Thoracic aorta (tissue), 2 donors: ENCODE measurements around the gene VAV2. TPM values are rescaled to one million over a fixed set of nuclear protein-coding genes. Genes with fewer than 3 reads are reported as not detected.

ENCODE experiments used
- ATAC-seq: fragments of 150-250 bp; one replicate; pipeline ENCODE4 v1.8.0; 2017; ENCODE audit warnings: low read depth; ENCODE audit not compliant: insufficient number of reproducible peaks, low FRiP score
- DNase-seq: peaks from one replicate; pipeline ENCODE4 v3.0.0-alpha.2; 2020; ENCODE audit warnings: low spot score
- H3K27ac ChIP-seq, 2 donors: fragments of 200-600 bp; sonication (generic); 1 replicate in 1 of 2; 2 replicates in 1 of 2; pipeline ENCODE4 v1.5.1; 2016; ENCODE audit warnings: mild to moderate bottlenecking in 2 of 2, moderate library complexity in 2 of 2
- H3K27me3 ChIP-seq: fragments of 200-600 bp; sonication (generic); replicated peaks from 2 replicates; pipeline ENCODE4 v1.6.0; 2016; ENCODE audit warnings: mild to moderate bottlenecking; ENCODE audit not compliant: insufficient read depth
- H3K36me3 ChIP-seq: fragments of 200-600 bp; sonication (generic); one replicate; pipeline ENCODE4 v1.5.1; 2016
- H3K4me1 ChIP-seq, 2 donors: fragments of 200-600 bp; sonication (generic); 1 replicate in 1 of 2; 2 replicates in 1 of 2; pipeline versions ENCODE4 v1.5.1 to v1.6.0; 2016; ENCODE audit warnings: low read depth in 2 of 2, mild to moderate bottlenecking in 1 of 2; ENCODE audit not compliant: control insufficient read depth in 1 of 2
- H3K4me3 ChIP-seq: fragments of 200-600 bp; sonication (generic); 2 replicates; pipeline ENCODE4 v1.5.1; 2016; ENCODE audit warnings: mild to moderate bottlenecking
- H3K9me3 ChIP-seq: fragments of 200-600 bp; sonication (generic); 2 replicates; pipeline ENCODE4 v1.5.1; 2016
- CTCF ChIP-seq: fragments of 200-600 bp; sonication (generic); IDR thresholded peaks from one replicate; pipeline ENCODE4 v1.5.1; 2019; ENCODE audit warnings: antibody characterized with exemption
- total RNA-seq, 2 donors: library from RNA; depleted of rRNA; stranded (reverse); fragments of >200 nt; gene quantifications; one replicate each; pipeline versions ENCODE4 v1.1.0 to v1.2.3, GENCODE V29; 2016

Gene VAV2
- total RNA-seq, 2 donors from 2014 or later: 10.1 to 11.5 TPM

DNA sequence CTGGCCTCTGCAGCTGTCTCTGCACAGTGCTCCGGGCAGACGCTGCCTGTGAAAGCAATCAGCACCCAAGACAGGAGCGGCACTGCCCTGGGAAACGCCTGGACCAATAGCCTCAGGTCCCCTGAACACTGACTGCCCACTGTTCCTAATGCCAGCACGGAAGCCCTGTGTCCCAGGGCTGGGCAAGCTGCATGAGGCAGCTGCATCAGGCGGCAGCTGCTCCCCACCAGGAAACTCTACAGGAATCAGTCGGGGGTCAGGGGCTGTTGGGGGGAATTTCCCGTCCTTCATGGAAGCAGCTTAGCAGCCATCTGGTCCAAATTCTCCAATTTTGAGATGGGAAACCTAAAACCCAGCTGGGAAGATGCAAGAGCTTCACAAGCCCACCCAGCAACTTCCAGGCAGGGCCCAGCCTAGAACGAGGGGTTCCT is 118.6 kb downstream of the VAV2 start:
- Histone ChIP-seq H3K9me3 (no peaks in the 10 kb centered on the region), H3K27me3 (no peaks in the 10 kb centered on the region), H3K4me1 (no peaks in the 10 kb centered on the region), H3K36me3 (no peaks in the 10 kb centered on the region), H3K4me3 (no peak overlapping the region), H3K27ac (no peak overlapping the region)
- ATAC-seq (no peak), DNase-seq (no peak)
- TF ChIP-seq CTCF: no peak

DNA sequence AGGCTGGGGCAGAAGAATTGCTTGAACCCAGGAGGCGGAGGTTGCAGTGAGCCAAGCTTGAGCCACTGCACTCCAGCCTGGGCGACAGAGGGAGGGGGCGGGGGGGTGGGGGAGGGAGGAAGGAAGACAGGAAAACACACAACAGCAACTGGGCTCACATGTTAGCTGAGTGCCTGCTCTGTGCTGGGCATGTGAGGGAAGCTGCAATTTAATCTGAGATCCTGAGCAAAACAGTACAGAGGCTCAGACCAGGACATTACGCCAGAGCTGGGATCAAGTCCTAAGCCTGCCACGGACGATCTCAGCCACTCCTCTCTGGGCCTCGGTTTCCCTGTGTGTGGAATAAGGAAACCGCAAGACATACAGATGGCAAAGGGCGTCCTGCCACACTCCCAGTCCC is 119.1 kb downstream of the VAV2 start:
- Histone ChIP-seq H3K9me3 (no peaks in the 10 kb centered on the region), H3K27me3 (no peaks in the 10 kb centered on the region), H3K4me3 (no peak overlapping the region), H3K27ac (no peak overlapping the region), H3K4me1 (no peaks in the 10 kb centered on the region), H3K36me3 (no peaks in the 10 kb centered on the region)
- no peak for TF ChIP-seq CTCF
- DNase-seq: no peak
- no peak for ATAC-seq

GRCh38 chr9:133870598-133871595 is 121.2 kb downstream of the VAV2 start:
- H3K4me3 ChIP-seq: no peak overlapping the region
- no peaks in the 10 kb centered on the region for H3K36me3 ChIP-seq
- no peak overlapping the region for H3K27ac ChIP-seq
- no peaks in the 10 kb centered on the region for H3K4me1 ChIP-seq
- no peak for TF ChIP-seq CTCF
- no peaks in the 10 kb centered on the region for H3K27me3 ChIP-seq
- no peak for ATAC-seq
- H3K9me3 ChIP-seq: no peaks in the 10 kb centered on the region
- no peak for DNase-seq

DNA sequence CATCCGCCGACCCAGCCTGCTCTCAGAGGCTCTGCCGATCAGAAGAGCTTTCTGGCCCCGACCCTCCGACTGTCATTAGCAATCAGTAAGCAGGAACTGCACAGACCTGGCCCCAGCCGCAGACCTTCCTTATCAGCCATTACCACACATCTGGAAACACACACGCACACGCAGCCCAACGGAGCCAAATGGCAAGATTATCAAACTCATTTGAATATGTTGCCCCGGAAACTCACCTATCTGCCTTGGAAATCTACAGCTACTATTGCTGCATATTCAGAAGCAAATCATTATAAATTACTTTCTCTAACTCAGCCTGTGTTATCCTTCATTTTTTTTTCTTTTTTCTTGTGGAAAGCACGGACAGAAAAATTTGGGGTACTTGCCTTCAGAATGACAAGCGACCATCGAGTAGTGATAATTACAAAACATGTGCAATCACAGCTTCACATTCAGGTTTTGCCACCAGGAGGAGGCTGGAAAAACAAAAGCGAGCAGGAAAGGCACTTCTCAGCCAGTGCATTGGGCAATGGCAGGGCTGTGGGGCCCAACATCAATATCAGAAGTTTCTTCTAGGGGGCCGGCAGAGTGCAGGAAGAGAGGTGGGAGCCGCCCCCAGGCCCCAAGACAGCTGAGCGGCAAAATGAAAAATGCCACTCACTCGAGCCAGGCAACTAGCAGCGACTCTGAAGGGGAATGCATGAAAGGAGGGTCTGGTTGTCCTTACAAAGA is 122.3 kb downstream of the VAV2 start:
- ATAC-seq (no peak), DNase-seq (no peak)
- no peaks in the 10 kb centered on the region for H3K36me3 ChIP-seq
- no peak for TF ChIP-seq CTCF
- H3K9me3 ChIP-seq: no peaks in the 10 kb centered on the region
- no peaks in the 10 kb centered on the region for H3K4me1 ChIP-seq
- no peak overlapping the region for H3K27ac ChIP-seq
- no peaks in the 10 kb centered on the region for H3K27me3 ChIP-seq
- no peak overlapping the region for H3K4me3 ChIP-seq

- H3K9me3 ChIP-seq: no peaks in the 10 kb centered on the region
- DNase-seq: no peak
- TF ChIP-seq CTCF: no peak
- H3K27ac ChIP-seq: no peak overlapping the region
- no peaks in the 10 kb centered on the region for H3K36me3 ChIP-seq
- ATAC-seq: no peak
- H3K4me3 ChIP-seq: no peak overlapping the region
- no peaks in the 10 kb centered on the region for H3K4me1 ChIP-seq
- H3K27me3 ChIP-seq: no peaks in the 10 kb centered on the region
These were observed 123.9 kb downstream of the VAV2 start for GRCh38 chr9:133868203-133868602.
